Measurements from ENCODE around the gene CHRNA10. TPM values are rescaled to one million over a fixed set of nuclear protein-coding genes. Genes with fewer than 3 reads are reported as not detected.

CHRNA10 gene
- polyA plus RNA-seq, 1 of the 3 experiments (the other 2 are of a cell fraction), result 1.1 TPM

DNA sequence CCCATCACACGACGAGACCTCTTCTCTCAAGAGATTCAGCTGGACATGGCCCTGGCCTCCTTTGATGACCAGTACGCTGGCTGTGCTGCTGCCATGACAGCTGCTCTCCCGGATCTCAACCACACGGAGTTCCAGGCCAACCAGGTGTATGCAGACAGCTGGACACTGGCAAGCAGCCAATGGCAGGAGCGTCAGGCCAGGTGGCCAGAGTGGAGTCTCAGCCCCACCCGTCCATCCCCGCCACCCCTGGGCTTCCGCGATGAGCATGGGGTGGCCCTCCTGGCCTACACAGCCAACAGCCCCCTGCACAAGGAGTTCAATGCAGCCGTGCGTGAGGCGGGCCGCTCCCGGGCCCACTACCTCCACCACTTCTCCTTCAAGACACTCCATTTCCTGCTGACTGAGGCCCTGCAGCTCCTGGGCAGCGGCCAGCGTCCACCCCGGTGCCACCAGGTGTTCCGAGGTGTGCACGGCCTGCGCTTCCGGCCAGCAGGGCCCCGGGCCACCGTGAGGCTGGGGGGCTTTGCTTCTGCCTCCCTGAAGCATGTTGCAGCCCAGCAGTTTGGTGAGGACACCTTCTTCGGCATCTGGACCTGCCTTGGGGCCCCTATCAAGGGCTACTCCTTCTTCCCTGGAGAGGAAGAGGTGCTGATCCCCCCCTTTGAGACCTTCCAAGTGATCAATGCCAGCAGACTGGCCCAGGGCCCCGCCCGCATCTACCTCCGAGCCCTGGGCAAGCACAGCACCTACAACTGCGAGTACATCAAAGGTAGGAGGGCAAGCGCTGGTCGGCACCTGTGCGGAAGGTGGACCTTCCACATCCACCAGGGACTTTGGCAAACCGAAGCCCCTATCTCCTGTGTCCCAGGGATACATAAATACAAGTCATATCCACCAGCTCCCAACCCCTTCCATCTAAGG is 11.3 kb downstream of the CHRNA10 start:
- Histone ChIP-seq H2AFZ (ENCODE audit: low read depth) (no peak overlapping the region), H3K27ac (ENCODE audit: low read depth in 2 of 2, low read length in 1 of 2) (no peak overlapping the region), H3K9me2 (no peaks in the 10 kb centered on the region), H3K9me3 (no peaks in the 10 kb centered on the region), H3K79me2 (ENCODE audit: insufficient read depth) (no peaks in the 10 kb centered on the region), H4K20me1 (ENCODE audit: insufficient read depth) (no peaks in the 10 kb centered on the region), H3K36me3 (replicated peaks in 1 of 2; ENCODE audit: control insufficient read depth in 1 of 2, insufficient read depth in 2 of 2, low read length in 1 of 2) (peaks cover 0 to 3% of the 10 kb centered on the region in 2 experiments), H3K4me2 (no peak overlapping the region), H3K9ac (no peak overlapping the region), H3K4me3 (ENCODE audit: low read depth in 2 of 2, low read length in 1 of 2) (no peak overlapping the region), H3F3A (replicated peaks; ENCODE audit: insufficient read depth) (no peaks in the 10 kb centered on the region), H3K27me3 (ENCODE audit: insufficient read depth) (no peaks in the 10 kb centered on the region; the same call in 1 of the 2 replicates), H3K4me1 (ENCODE audit: control insufficient read depth in 1 of 2, insufficient read depth in 2 of 2, low read depth in 1 of 2, low read length in 1 of 2) (no peaks in the 10 kb centered on the region)
- ChIA-PET CTCF (no interaction called here), POLR2A (no interaction called here)
- DNase-seq, result no peak
- 60% methylated on average over 14 of the region's 33 CpGs for WGBS (ENCODE audit: low lambda C conversion rate)
- TF ChIP-seq MXI1 (IDR thresholded peaks at IDR 0.05; ENCODE audit: low read depth, low read length) (no peak), FOSL2 (IDR thresholded peaks at IDR 0.05; ENCODE audit: borderline replicate concordance, low read depth) (no peak), RFX5 (IDR thresholded peaks at IDR 0.05; ENCODE audit: low read length) (no peak), ZBTB33 (IDR thresholded peaks at IDR 0.05; ENCODE audit: borderline replicate concordance, low read depth) (no peak), SIN3A (IDR thresholded peaks at IDR 0.05; ENCODE audit: borderline replicate concordance, low read depth, low read length) (no peak), JUND (IDR thresholded peaks at IDR 0.05) (no peak), NRF1 (IDR thresholded peaks at IDR 0.05; ENCODE audit: low read depth, low read length) (no peak)

GRCh38 chr11:3658252-3658651 is 12.9 kb downstream of the CHRNA10 start:
- Histone ChIP-seq H3K79me2 (ENCODE audit: insufficient read depth) (no peaks in the 10 kb centered on the region), H4K20me1 (ENCODE audit: insufficient read depth) (no peaks in the 10 kb centered on the region), H3F3A (replicated peaks; ENCODE audit: insufficient read depth) (no peaks in the 10 kb centered on the region), H3K4me3 (ENCODE audit: low read depth in 2 of 2, low read length in 1 of 2) (no peak overlapping the region), H3K9ac (no peak overlapping the region), H3K9me2 (no peaks in the 10 kb centered on the region), H2AFZ (ENCODE audit: low read depth) (no peak overlapping the region), H3K4me1 (ENCODE audit: control insufficient read depth in 1 of 2, insufficient read depth in 2 of 2, low read depth in 1 of 2, low read length in 1 of 2) (no peaks in the 10 kb centered on the region), H3K27me3 (ENCODE audit: insufficient read depth) (no peaks in the 10 kb centered on the region; the same call in 1 of the 2 replicates), H3K9me3 (no peaks in the 10 kb centered on the region), H3K4me2 (no peak overlapping the region), H3K36me3 (replicated peaks in 1 of 2; ENCODE audit: control insufficient read depth in 1 of 2, insufficient read depth in 2 of 2, low read length in 1 of 2) (no peaks in the 10 kb centered on the region), H3K27ac (ENCODE audit: low read depth in 2 of 2, low read length in 1 of 2) (no peak overlapping the region)
- DNase-seq, result no peak
- ChIA-PET POLR2A (no interaction called here), CTCF (no interaction called here)
- WGBS (ENCODE audit: low lambda C conversion rate), result 66% methylated on average over 8 of the region's 8 CpGs
- TF ChIP-seq RCOR1 (IDR thresholded peaks at IDR 0.05; ENCODE audit: low read length) (no peak), FOSL2 (IDR thresholded peaks at IDR 0.05; ENCODE audit: borderline replicate concordance, low read depth) (no peak), CHD2 (IDR thresholded peaks at IDR 0.05; ENCODE audit: low read length, partially characterized antibody) (no peak), TCF12 (IDR thresholded peaks at IDR 0.05) (no peak), SMC3 (IDR thresholded peaks at IDR 0.05; ENCODE audit: low read depth, low read length) (no peak), ZBTB33 (IDR thresholded peaks at IDR 0.05; ENCODE audit: borderline replicate concordance, low read depth) (no peak), NFIC (IDR thresholded peaks at IDR 0.05; ENCODE audit: borderline replicate concordance) (no peak), TEAD4 (IDR thresholded peaks at IDR 0.05; ENCODE audit: borderline replicate concordance, insufficient read depth) (no peak), RFX5 (IDR thresholded peaks at IDR 0.05; ENCODE audit: low read length) (no peak), EZH2phosphoT487 (IDR thresholded peaks at IDR 0.05; ENCODE audit: borderline replicate concordance, low read depth) (no peak)
- TF ChIP-seq, protein P1, sequence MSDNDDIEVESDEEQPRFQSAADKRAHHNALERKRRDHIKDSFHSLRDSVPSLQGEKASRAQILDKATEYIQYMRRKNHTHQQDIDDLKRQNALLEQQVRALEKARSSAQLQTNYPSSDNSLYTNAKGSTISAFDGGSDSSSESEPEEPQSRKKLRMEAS (IDR thresholded peaks at IDR 0.05; ENCODE audit: low read depth), result no peak
- TF ChIP-seq, protein P2, sequence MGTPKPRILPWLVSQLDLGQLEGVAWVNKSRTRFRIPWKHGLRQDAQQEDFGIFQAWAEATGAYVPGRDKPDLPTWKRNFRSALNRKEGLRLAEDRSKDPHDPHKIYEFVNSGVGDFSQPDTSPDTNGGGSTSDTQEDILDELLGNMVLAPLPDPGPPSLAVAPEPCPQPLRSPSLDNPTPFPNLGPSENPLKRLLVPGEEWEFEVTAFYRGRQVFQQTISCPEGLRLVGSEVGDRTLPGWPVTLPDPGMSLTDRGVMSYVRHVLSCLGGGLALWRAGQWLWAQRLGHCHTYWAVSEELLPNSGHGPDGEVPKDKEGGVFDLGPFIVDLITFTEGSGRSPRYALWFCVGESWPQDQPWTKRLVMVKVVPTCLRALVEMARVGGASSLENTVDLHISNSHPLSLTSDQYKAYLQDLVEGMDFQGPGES (IDR thresholded peaks at IDR 0.05; ENCODE audit: low read depth, low read length), result no peak
- TF ChIP-seq, protein P3, sequence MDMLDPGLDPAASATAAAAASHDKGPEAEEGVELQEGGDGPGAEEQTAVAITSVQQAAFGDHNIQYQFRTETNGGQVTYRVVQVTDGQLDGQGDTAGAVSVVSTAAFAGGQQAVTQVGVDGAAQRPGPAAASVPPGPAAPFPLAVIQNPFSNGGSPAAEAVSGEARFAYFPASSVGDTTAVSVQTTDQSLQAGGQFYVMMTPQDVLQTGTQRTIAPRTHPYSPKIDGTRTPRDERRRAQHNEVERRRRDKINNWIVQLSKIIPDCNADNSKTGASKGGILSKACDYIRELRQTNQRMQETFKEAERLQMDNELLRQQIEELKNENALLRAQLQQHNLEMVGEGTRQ (IDR thresholded peaks at IDR 0.05; ENCODE audit: borderline replicate concordance, low read depth, low read length), result no peak

Measured in SK-N-SH (cell line).